Endothelial cell of umbilical vein (primary cell): ENCODE measurements around the gene KPNA5. TPM values are rescaled to one million over a fixed set of nuclear protein-coding genes. Genes with fewer than 3 reads are reported as not detected.
"Not testable (repeated sequence)": the region's sequence is repeated elsewhere in the genome, so short reads cannot be mapped to it uniquely, and the experiment has no call there.

Source experiments
- BruUV-seq: library from RNA; stranded (reverse); fragments of 400-500 nt; replicated peaks from 2 replicates; lab custom pipeline; 2021; lab: Mats Ljungman, UMichigan
- CTCF ChIA-PET: fragments of 300-600, 350-600 bp; sonication (Branson Sonifier 250); formaldehyde crosslinking; loops from one replicate; lab custom pipeline; 2021; ENCODE audit warnings: antibody characterized with exemption, inconsistent platforms; lab: Charles Lee
- POLR2A ChIA-PET: fragments of 300-600, 350-600 bp; sonication (Branson Sonifier 250); formaldehyde crosslinking; loops from one replicate; lab custom pipeline; 2021; ENCODE audit warnings: antibody characterized with exemption, inconsistent platforms; lab: Charles Lee
- DNase-seq: peaks from one replicate; pipeline ENCODE4 v3.0.0-alpha.2; 2011; ENCODE audit warnings: low read depth, low spot score
- FAIRE-seq: peaks from 2 replicates; lab custom pipeline; 2011; peaks lifted over from hg19 to GRCh38; lab: Jason Lieb, UNC
- H2AFZ ChIP-seq: 2 replicates; pipeline ENCODE4 v1.6.0; 2012; ENCODE audit warnings: low read depth, low read length, control low read depth, inconsistent platforms
- H3K27ac ChIP-seq: 2 replicates; pipeline ENCODE4 v1.5.1; 2011; ENCODE audit warnings: low read depth, mild to moderate bottlenecking, control low read depth, low read length, moderate library complexity; ENCODE audit not compliant: insufficient read depth
- H3K27me3 ChIP-seq, 2 experiments: 2 replicates each; pipeline versions ENCODE4 v1.6.0 to v1.6.1; 2011; ENCODE audit warnings: low read length in 2 of 2, mixed read lengths in 1 of 2; ENCODE audit not compliant: control insufficient read depth in 2 of 2, insufficient read depth in 2 of 2
- H3K36me3 ChIP-seq, 2 experiments: 2 replicates in 1 of 2; 3 replicates in 1 of 2; pipeline ENCODE4 v1.5.1; 2011; ENCODE audit warnings: low read length in 2 of 2, mild to moderate bottlenecking in 1 of 2, moderate library complexity in 1 of 2; ENCODE audit not compliant: control insufficient read depth in 2 of 2, insufficient read depth in 2 of 2; ENCODE audit errors: extremely low read depth in 1 of 2
- H3K4me1 ChIP-seq: 3 replicates; pipeline ENCODE4 v1.5.1; 2011; ENCODE audit warnings: mild to moderate bottlenecking, low read length; ENCODE audit not compliant: control insufficient read depth, insufficient read depth; ENCODE audit errors: extremely low read depth
- H3K4me2 ChIP-seq: 2 replicates; pipeline ENCODE4 v1.6.1; 2011; ENCODE audit warnings: low read length, control low read depth, mixed read lengths; ENCODE audit not compliant: insufficient read depth
- H3K4me3 ChIP-seq, 3 experiments: fragments of 200-600 bp in 1 of 3; sonication (generic), shearing (Covaris generic) in 1 of 3; replicated peaks in 1 of 3; 2 replicates each; pipeline ENCODE4 v1.5.1; 2011 to 2016; ENCODE audit warnings: control low read depth in 3 of 3, low read length in 3 of 3, mild to moderate bottlenecking in 2 of 3, inconsistent platforms in 1 of 3, low read depth in 1 of 3, moderate library complexity in 1 of 3; ENCODE audit not compliant: insufficient read depth in 1 of 3
- H3K79me2 ChIP-seq: 2 replicates; pipeline ENCODE4 v1.6.0; 2012; ENCODE audit warnings: low read length, inconsistent platforms; ENCODE audit not compliant: control insufficient read depth, insufficient read depth
- H3K9ac ChIP-seq: replicated peaks from 2 replicates; pipeline ENCODE3; 2011; ENCODE audit warnings: low read length, control low read depth; ENCODE audit not compliant: insufficient read depth; ENCODE audit errors: extremely low read depth
- H3K9me1 ChIP-seq: replicated peaks from 3 replicates; pipeline ENCODE4 v1.6.0; 2011; ENCODE audit warnings: mild to moderate bottlenecking, low read length; ENCODE audit not compliant: control insufficient read depth, insufficient read depth; ENCODE audit errors: extremely low read depth
- H3K9me3 ChIP-seq: replicated peaks from 2 replicates; pipeline ENCODE4 v1.5.1; 2012; ENCODE audit warnings: low read length, inconsistent platforms; ENCODE audit not compliant: control insufficient read depth, insufficient read depth
- H4K20me1 ChIP-seq: replicated peaks from 2 replicates; pipeline ENCODE3; 2011; ENCODE audit warnings: mild to moderate bottlenecking, low read length; ENCODE audit not compliant: control insufficient read depth, insufficient read depth; ENCODE audit errors: extremely low read depth
- JUN ChIP-seq: IDR thresholded peaks from 2 replicates; pipeline ENCODE4 v1.6.1; 2011; ENCODE audit warnings: borderline replicate concordance, low read depth; ENCODE audit not compliant: insufficient read length, insufficient read depth
- MYC ChIP-seq: IDR thresholded peaks from one replicate; pipeline ENCODE4 v1.6.1; 2011; ENCODE audit warnings: mild to moderate bottlenecking, low read depth, low read length
- dilution Hi-C: fragments of 300-500 bp; cut with MboI; formaldehyde crosslinking; loops from one replicate; pipeline ENCODE4 v1.15.0; 2019; ENCODE audit warnings: low sequenced_read_pairs; ENCODE audit not compliant: extremely low pct_ligation_motif_present
- intact Hi-C: fragments of 100-400 bp; cut with micrococcal nuclease; formaldehyde crosslinking; loops from one replicate; pipeline ENCODE4 v1.10.0; 2022
- polyA plus RNA-seq, 4 experiments: library from polyadenylated mRNA; depleted of rRNA in 3 of 4; stranded (reverse) in 3 of 4; unstranded in 1 of 4; fragments of >200 nt; gene quantifications; 2 replicates each; pipeline versions ENCODE4 v1.2.1 to v1.2.3, GENCODE V29; 2011 to 2012; ENCODE audit warnings: missing spikeins in 1 of 4
- total RNA-seq: library from RNA; stranded (reverse); gene quantifications from 2 replicates; pipeline ENCODE4 v1.2.3, GENCODE V29; 2021

The KPNA5 gene
- total and polyA plus RNA-seq, 2 donors (not counting 3 experiments of a cell fraction or from before 2014, with no cell fraction given) = 1.6 to 8.9 TPM

GRCh38 chr6:116662202-116662601, 18.8 kb upstream of the KPNA5 start:
- Histone ChIP-seq H3K4me3 (no peak overlapping the region), H3K36me3 (no peaks in the 10 kb centered on the region), H3K4me1 (peaks cover 12% of the 10 kb centered on the region), H2AFZ (no peak overlapping the region), H3K9me3 (no peaks in the 10 kb centered on the region), H3K79me2 (peaks cover 54% of the 10 kb centered on the region), H3K9me1 (no peaks in the 10 kb centered on the region), H4K20me1 (no peaks in the 10 kb centered on the region), H3K9ac (no peak overlapping the region), H3K27me3 (no peaks in the 10 kb centered on the region), H3K4me2 (no peak overlapping the region), H3K27ac (no peak overlapping the region)
- no TSS peak for BruUV-seq
- CTCF ChIA-PET = interaction anchor here (1.2 to 2.7 kb wide), 3 partner anchors 13 to 151 kb away, joined by 3 to 10 read pairs (median 3); partner anchors contain the start of gene CALHM5
- DNase-seq (no peak), FAIRE-seq (no peak)
- dilution Hi-C loops (no loop called here), intact Hi-C loops (no loop called here)
- no peak for TF ChIP-seq JUN
- POLR2A ChIA-PET = no interaction called here

GRCh38 chr6:116663308-116663707, 17.7 kb upstream of the KPNA5 start:
- TF ChIP-seq MYC = no peak
- DNase-seq = no peak
- Histone ChIP-seq H3K9me3 (no peaks in the 10 kb centered on the region), H3K36me3 (no peaks in the 10 kb centered on the region), H3K27ac (no peak overlapping the region), H3K4me2 (no peak overlapping the region), H3K9ac (no peak overlapping the region), H3K4me3 (no peak overlapping the region), H2AFZ (no peak overlapping the region), H4K20me1 (no peaks in the 10 kb centered on the region), H3K9me1 (no peaks in the 10 kb centered on the region), H3K27me3 (no peaks in the 10 kb centered on the region), H3K4me1 (peaks cover 17% of the 10 kb centered on the region), H3K79me2 (peaks cover 64% of the 10 kb centered on the region)
- ChIA-PET POLR2A (no interaction called here), CTCF (interaction anchor here (1.2 kb wide), 1 partner anchor 15 kb away, joined by 3 read pairs; no protein-coding TSS in a partner anchor)
- BruUV-seq = no TSS peak
- FAIRE-seq = no peak
- dilution Hi-C loops (no loop called here), intact Hi-C loops (no loop called here)

- POLR2A ChIA-PET, H4K20me1 ChIP-seq, FAIRE-seq, H3K9me1 ChIP-seq, DNase-seq, H2AFZ ChIP-seq, BruUV-seq, H3K9ac ChIP-seq, H3K27ac ChIP-seq, H3K9me3 ChIP-seq, H3K27me3 ChIP-seq, H3K4me3 ChIP-seq, dilution Hi-C loops, H3K4me2 ChIP-seq, intact Hi-C loops, H3K36me3 ChIP-seq: not testable (repeated sequence)
- peaks cover 67% of the 10 kb centered on the region for H3K79me2 ChIP-seq
- CTCF ChIA-PET = interaction anchor here (0.9 kb wide), 1 partner anchor 68 kb away, joined by 3 read pairs; no protein-coding TSS in a partner anchor
- peaks cover 17% of the 10 kb centered on the region for H3K4me1 ChIP-seq
Observed at GRCh38 chr6:116664169-116664568, 16.8 kb upstream of the KPNA5 start.
